SK-N-SH (cell line): Measurements from ENCODE around the gene SHISAL1. TPM values are rescaled to one million over a fixed set of nuclear protein-coding genes. Genes with fewer than 3 reads are reported as not detected.
A peak's percentile ranks its signal among the peaks of the same experiment; 100 is the strongest.

ENCODE experiments used
- CTCF ChIA-PET: fragments of 300-600, 350-600 bp; formaldehyde crosslinking; extraction: SDS; loops from one replicate; lab custom pipeline; 2021; lab: Yijun Ruan, JAX
- POLR2A ChIA-PET: fragments of 350-600 bp; sonication (Branson Sonifier 250); formaldehyde crosslinking; extraction: SDS; loops from one replicate; lab custom pipeline; 2020; ENCODE audit warnings: antibody characterized with exemption, inconsistent platforms; lab: Yijun Ruan, JAX
- DNase-seq: peaks from one replicate; pipeline ENCODE4 v3.0.0; 2012
- H2AFZ ChIP-seq: fragments of 200-600 bp; sonication (generic); 2 replicates; pipeline ENCODE4 v1.8.1; 2016; ENCODE audit warnings: antibody characterized with exemption, mild to moderate bottlenecking, low read depth
- H3F3A ChIP-seq: fragments of 200-600 bp; sonication (generic); replicated peaks from 2 replicates; pipeline ENCODE3; 2016; ENCODE audit warnings: antibody characterized with exemption, mild to moderate bottlenecking; ENCODE audit not compliant: insufficient read depth
- H3K27ac ChIP-seq, 2 experiments: fragments of 200-500 bp in 1 of 2; fragments of 200-600 bp in 1 of 2; sonication (Bioruptor generic) in 1 of 2; sonication (generic), shearing (Covaris generic) in 1 of 2; 2 replicates each; pipeline versions ENCODE4 v1.5.1 to v1.6.1; 2014 to 2016; ENCODE audit warnings: low read depth in 2 of 2, inconsistent platforms in 1 of 2, low read length in 1 of 2, mild to moderate bottlenecking in 1 of 2, mixed read lengths in 1 of 2
- H3K27me3 ChIP-seq: fragments of 200-600 bp; sonication (generic), shearing (Covaris generic); 2 replicates; pipeline ENCODE4 v1.6.1; 2016; ENCODE audit warnings: mixed run types; ENCODE audit not compliant: insufficient read depth
- H3K36me3 ChIP-seq, 2 experiments: fragments of 200-500 bp in 1 of 2; fragments of 200-600 bp in 1 of 2; sonication (Bioruptor generic) in 1 of 2; sonication (generic) in 1 of 2; replicated peaks in 1 of 2; 2 replicates each; pipeline versions ENCODE3 to v1.5.1; 2014 to 2016; ENCODE audit warnings: low read length in 1 of 2, mild to moderate bottlenecking in 1 of 2; ENCODE audit not compliant: insufficient read depth in 2 of 2, control insufficient read depth in 1 of 2
- H3K4me1 ChIP-seq, 2 experiments: fragments of 200-500 bp in 1 of 2; fragments of 200-600 bp in 1 of 2; sonication (Bioruptor generic) in 1 of 2; sonication (generic), shearing (Covaris generic) in 1 of 2; 2 replicates each; pipeline versions ENCODE4 v1.5.1 to v1.6.1; 2014 to 2016; ENCODE audit warnings: low read depth in 1 of 2, low read length in 1 of 2, mixed run types in 1 of 2; ENCODE audit not compliant: insufficient read depth in 2 of 2, control insufficient read depth in 1 of 2
- H3K4me2 ChIP-seq: fragments of 200-600 bp; sonication (generic), shearing (Covaris generic); 2 replicates; pipeline ENCODE4 v1.6.1; 2017; ENCODE audit warnings: mixed run types
- H3K4me3 ChIP-seq, 2 experiments: fragments of 200-500 bp in 1 of 2; fragments of 200-600 bp in 1 of 2; sonication (Bioruptor generic) in 1 of 2; sonication (generic), shearing (Covaris generic) in 1 of 2; 2 replicates each; pipeline versions ENCODE4 v1.5.1 to v1.8.1; 2014 to 2016; ENCODE audit warnings: low read depth in 2 of 2, inconsistent platforms in 1 of 2, low read length in 1 of 2, mild to moderate bottlenecking in 1 of 2, mixed read lengths in 1 of 2, moderate library complexity in 1 of 2
- H3K79me2 ChIP-seq: fragments of 200-600 bp; sonication (generic); 2 replicates; pipeline ENCODE4 v1.8.1; 2017; ENCODE audit warnings: mild to moderate bottlenecking; ENCODE audit not compliant: insufficient read depth
- H3K9ac ChIP-seq: fragments of 200-600 bp; sonication (generic); 2 replicates; pipeline ENCODE4 v1.6.1; 2017; ENCODE audit warnings: mixed run types
- H3K9me2 ChIP-seq: fragments of 200-600 bp; sonication (generic); 2 replicates; pipeline ENCODE4 v1.6.1; 2017; ENCODE audit warnings: mixed run types
- H3K9me3 ChIP-seq: fragments of 200-600 bp; sonication (generic); 2 replicates; pipeline ENCODE4 v1.6.1; 2017; ENCODE audit warnings: mixed run types, mild to moderate bottlenecking, moderate library complexity
- H4K20me1 ChIP-seq: fragments of 200-600 bp; sonication (generic); 2 replicates; pipeline ENCODE4 v1.6.1; 2017; ENCODE audit warnings: mild to moderate bottlenecking, mixed run types; ENCODE audit not compliant: insufficient read depth
- CHD2 ChIP-seq: fragments of 150-350 bp; IDR thresholded peaks from 2 replicates; pipeline ENCODE4 v1.6.1; 2018; ENCODE audit warnings: low read length; ENCODE audit not compliant: partially characterized antibody
- ELF1 ChIP-seq: IDR thresholded peaks from 2 replicates; pipeline ENCODE4 v1.4.0; 2012
- EZH2phosphoT487 ChIP-seq: fragments of 200-600 bp; sonication (generic); IDR thresholded peaks from 2 replicates; pipeline ENCODE4 v1.6.1; 2017; ENCODE audit warnings: low read depth, mixed run types, mild to moderate bottlenecking, antibody characterized with exemption, moderate library complexity, borderline replicate concordance
- FOSL2 ChIP-seq: IDR thresholded peaks from 2 replicates; pipeline ENCODE4 v1.4.0; 2012; ENCODE audit warnings: low read depth, mild to moderate bottlenecking, moderate library complexity, borderline replicate concordance
- FOXJ3 ChIP-seq: sonication (generic); formaldehyde crosslinking; IDR thresholded peaks from 2 replicates; pipeline ENCODE4 v1.5.1; 2020; ENCODE audit warnings: mild to moderate bottlenecking, missing genetic modification reagents
- FOXM1 ChIP-seq: IDR thresholded peaks from 2 replicates; pipeline ENCODE4 v1.4.0; 2012; ENCODE audit warnings: low read depth, mild to moderate bottlenecking
- GABPA ChIP-seq: IDR thresholded peaks from 2 replicates; pipeline ENCODE4 v1.4.0; 2012; ENCODE audit warnings: low read depth, mild to moderate bottlenecking
- JUND ChIP-seq: IDR thresholded peaks from 2 replicates; pipeline ENCODE4 v1.4.0; 2012
- NFIC ChIP-seq: IDR thresholded peaks from 2 replicates; pipeline ENCODE4 v1.4.0; 2012; ENCODE audit warnings: borderline replicate concordance
- NRF1 ChIP-seq: IDR thresholded peaks from 2 replicates; pipeline ENCODE4 v1.6.1; 2012; ENCODE audit warnings: low read depth, mild to moderate bottlenecking, low read length
- POLR2AphosphoS5 ChIP-seq: IDR thresholded peaks from 2 replicates; pipeline ENCODE4 v1.6.1; 2012; ENCODE audit warnings: low read depth, low read length
- RCOR1 ChIP-seq: fragments of 150-350 bp; IDR thresholded peaks from 2 replicates; pipeline ENCODE4 v1.6.1; 2017; ENCODE audit warnings: antibody characterized with exemption, low read length
- RFX5 ChIP-seq: IDR thresholded peaks from 2 replicates; pipeline ENCODE4 v1.6.1; 2012; ENCODE audit warnings: mild to moderate bottlenecking, improper control_type of control experiment, low read length
- RXRA ChIP-seq: IDR thresholded peaks from 2 replicates; pipeline ENCODE4 v1.4.0; 2012; ENCODE audit warnings: low read depth, mild to moderate bottlenecking, borderline replicate concordance
- SIN3A ChIP-seq: IDR thresholded peaks from 2 replicates; pipeline ENCODE4 v1.6.1; 2012; ENCODE audit warnings: low read depth, mild to moderate bottlenecking, low read length, moderate library complexity, borderline replicate concordance
- SMC3 ChIP-seq: IDR thresholded peaks from 2 replicates; pipeline ENCODE4 v1.6.1; 2012; ENCODE audit warnings: low read depth, low read length, improper control_type of control experiment
- TAF1 ChIP-seq: IDR thresholded peaks from 2 replicates; pipeline ENCODE4 v1.6.1; 2012; ENCODE audit warnings: low read depth, mild to moderate bottlenecking, low read length, moderate library complexity, borderline replicate concordance
- TCF12 ChIP-seq: IDR thresholded peaks from 2 replicates; pipeline ENCODE4 v1.4.0; 2012
- TEAD4 ChIP-seq: IDR thresholded peaks from 2 replicates; pipeline ENCODE4 v1.4.0; 2012; ENCODE audit warnings: mild to moderate bottlenecking, borderline replicate concordance; ENCODE audit not compliant: insufficient read depth
- WGBS: methylation state at CpG from one replicate; pipeline ENCODE4 v1.1.6; 2017; ENCODE audit warnings: low lambda C conversion rate; 5-methylcytosine and 5-hydroxymethylcytosine counted together
- polyA plus RNA-seq, 3 experiments: library from polyadenylated mRNA; depleted of rRNA; stranded (reverse); fragments of >200 nt; gene quantifications; 2 replicates each; pipeline ENCODE4 v1.2.3, GENCODE V29; 2012
- TF ChIP-seq, protein P1 (sequence below): IDR thresholded peaks from 2 replicates; pipeline ENCODE4 v1.4.0; 2012; ENCODE audit warnings: low read depth, borderline replicate concordance
- TF ChIP-seq, protein P2 (sequence below): fragments of 200-600 bp; sonication (generic); IDR thresholded peaks from 2 replicates; pipeline ENCODE4 v1.6.1; 2017; ENCODE audit warnings: antibody characterized with exemption, mild to moderate bottlenecking, moderate library complexity
- TF ChIP-seq, protein P3 (sequence below): IDR thresholded peaks from 2 replicates; pipeline ENCODE4 v1.4.0; 2012; ENCODE audit warnings: low read depth
- TF ChIP-seq, protein P4 (sequence below): IDR thresholded peaks from 2 replicates; pipeline ENCODE4 v1.6.1; 2012; ENCODE audit warnings: mild to moderate bottlenecking, low read depth, low read length, moderate library complexity

Gene SHISAL1
- polyA plus RNA-seq, 1 of the 3 experiments (the other 2 are of a cell fraction) = 0.10 TPM

DNA sequence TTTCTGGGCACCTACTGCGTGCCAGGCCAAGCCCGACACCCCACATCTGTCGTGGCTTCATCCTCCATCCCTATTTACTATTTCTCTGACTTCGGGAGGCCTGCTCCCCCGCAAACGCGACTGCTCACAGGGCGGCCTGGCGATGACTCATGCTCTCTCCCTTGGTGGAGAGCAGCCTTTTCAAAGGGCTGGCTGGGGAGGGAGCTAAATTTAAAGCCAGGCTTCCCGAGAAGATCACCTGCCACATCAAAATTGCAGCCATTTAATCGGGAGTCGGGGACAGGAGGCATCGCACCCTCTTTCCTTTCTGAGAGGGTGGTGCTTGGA is 24.9 kb upstream of the SHISAL1 start:
- ChIA-PET POLR2A (no interaction called here), CTCF (no interaction called here)
- Histone ChIP-seq H3K4me2 (peak overlapping the region; percentile 31; the same call in 1 of the 2 replicates), H2AFZ (no peak overlapping the region), H3K27me3 (peaks cover under 1% of the 10 kb centered on the region; the same call in 1 of the 2 replicates), H3K9me2 (no peaks in the 10 kb centered on the region), H3K4me3 (no peak overlapping the region), H3K79me2 (no peaks in the 10 kb centered on the region), H3K9me3 (no peaks in the 10 kb centered on the region), H4K20me1 (no peaks in the 10 kb centered on the region), H3K27ac (no peak overlapping the region), H3F3A (peaks cover 3% of the 10 kb centered on the region)
- 18% methylated on average over 12 of the region's 13 CpGs for WGBS
- TF ChIP-seq EZH2phosphoT487 (no peak), POLR2AphosphoS5 (no peak), FOXJ3 (CRISPR knock-in tag) (no peak), NRF1 (no peak), GABPA (no peak), RCOR1 (no peak), TEAD4 (no peak), FOSL2 (no peak; the same call in 1 of the 2 replicates), RXRA (no peak), FOXM1 (no peak), ELF1 (no peak)
- TF ChIP-seq, protein P1, sequence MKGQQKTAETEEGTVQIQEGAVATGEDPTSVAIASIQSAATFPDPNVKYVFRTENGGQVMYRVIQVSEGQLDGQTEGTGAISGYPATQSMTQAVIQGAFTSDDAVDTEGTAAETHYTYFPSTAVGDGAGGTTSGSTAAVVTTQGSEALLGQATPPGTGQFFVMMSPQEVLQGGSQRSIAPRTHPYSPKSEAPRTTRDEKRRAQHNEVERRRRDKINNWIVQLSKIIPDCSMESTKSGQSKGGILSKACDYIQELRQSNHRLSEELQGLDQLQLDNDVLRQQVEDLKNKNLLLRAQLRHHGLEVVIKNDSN = no peak
- TF ChIP-seq, protein P2, sequence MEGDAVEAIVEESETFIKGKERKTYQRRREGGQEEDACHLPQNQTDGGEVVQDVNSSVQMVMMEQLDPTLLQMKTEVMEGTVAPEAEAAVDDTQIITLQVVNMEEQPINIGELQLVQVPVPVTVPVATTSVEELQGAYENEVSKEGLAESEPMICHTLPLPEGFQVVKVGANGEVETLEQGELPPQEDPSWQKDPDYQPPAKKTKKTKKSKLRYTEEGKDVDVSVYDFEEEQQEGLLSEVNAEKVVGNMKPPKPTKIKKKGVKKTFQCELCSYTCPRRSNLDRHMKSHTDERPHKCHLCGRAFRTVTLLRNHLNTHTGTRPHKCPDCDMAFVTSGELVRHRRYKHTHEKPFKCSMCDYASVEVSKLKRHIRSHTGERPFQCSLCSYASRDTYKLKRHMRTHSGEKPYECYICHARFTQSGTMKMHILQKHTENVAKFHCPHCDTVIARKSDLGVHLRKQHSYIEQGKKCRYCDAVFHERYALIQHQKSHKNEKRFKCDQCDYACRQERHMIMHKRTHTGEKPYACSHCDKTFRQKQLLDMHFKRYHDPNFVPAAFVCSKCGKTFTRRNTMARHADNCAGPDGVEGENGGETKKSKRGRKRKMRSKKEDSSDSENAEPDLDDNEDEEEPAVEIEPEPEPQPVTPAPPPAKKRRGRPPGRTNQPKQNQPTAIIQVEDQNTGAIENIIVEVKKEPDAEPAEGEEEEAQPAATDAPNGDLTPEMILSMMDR = no peak
- TF ChIP-seq, protein P3, sequence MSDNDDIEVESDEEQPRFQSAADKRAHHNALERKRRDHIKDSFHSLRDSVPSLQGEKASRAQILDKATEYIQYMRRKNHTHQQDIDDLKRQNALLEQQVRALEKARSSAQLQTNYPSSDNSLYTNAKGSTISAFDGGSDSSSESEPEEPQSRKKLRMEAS = no peak
- TF ChIP-seq, all 33 proteins: peak for 0
- Histone ChIP-seq H3K36me3 (no peaks in the 10 kb centered on the region), H3K4me1 (peaks cover 0 to 23% of the 10 kb centered on the region in 2 experiments; a peak in 1 of 4 replicates), H3K9ac (no peak overlapping the region)
- no peak for DNase-seq

DNA sequence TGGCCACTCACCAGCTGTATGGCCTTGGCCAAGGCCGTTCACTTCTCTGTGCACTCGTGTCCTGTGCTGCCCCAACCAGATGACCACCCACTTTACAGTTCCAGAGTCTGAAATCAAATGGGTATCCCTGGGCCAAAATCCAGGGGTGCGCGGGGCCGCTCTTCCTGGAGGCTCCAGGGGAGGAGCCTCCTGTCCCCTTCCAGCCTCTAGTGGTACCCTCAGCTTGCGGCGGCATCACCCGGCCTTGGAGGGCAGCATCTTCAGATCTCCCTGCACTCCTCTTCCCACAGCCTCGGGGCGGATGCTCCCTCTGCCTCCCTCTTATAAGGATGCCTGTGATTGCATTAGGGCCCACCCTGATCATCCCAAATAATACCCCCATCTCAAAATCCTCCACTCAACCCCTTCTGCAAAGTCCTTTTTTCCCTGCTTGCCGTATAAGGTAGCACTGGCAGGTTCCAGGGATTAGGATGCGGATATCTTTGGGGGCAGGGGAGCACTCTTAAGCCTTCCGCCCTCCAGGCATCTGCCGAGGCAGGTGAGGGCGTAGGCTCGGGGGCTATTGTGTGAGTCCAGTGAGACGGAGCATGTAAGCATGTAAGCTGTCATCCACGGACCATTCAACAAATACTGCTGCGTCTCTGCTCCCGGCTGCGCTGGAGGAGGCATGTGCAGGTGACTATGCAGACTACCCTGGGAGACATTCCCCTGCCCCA is 24.4 kb upstream of the SHISAL1 start:
- no peaks in the 10 kb centered on the region for H3K79me2 ChIP-seq
- no peaks in the 10 kb centered on the region for H4K20me1 ChIP-seq
- H3F3A ChIP-seq = peaks cover 3% of the 10 kb centered on the region
- ChIA-PET POLR2A (no interaction called here), CTCF (no interaction called here)
- H3K4me2 ChIP-seq = peak overlapping the region; percentile 31; the same call in 1 of the 2 replicates
- H3K27me3 ChIP-seq = peaks cover 5% of the 10 kb centered on the region; the same call in 1 of the 2 replicates
- DNase-seq = no peak
- no peaks in the 10 kb centered on the region for H3K9me3 ChIP-seq
- H3K27ac ChIP-seq = no peak overlapping the region
- H3K9ac ChIP-seq = no peak overlapping the region
- H3K36me3 ChIP-seq = no peaks in the 10 kb centered on the region
- H2AFZ ChIP-seq = no peak overlapping the region
- 82% methylated on average over 15 of the region's 21 CpGs for WGBS
- no peaks in the 10 kb centered on the region for H3K9me2 ChIP-seq
- peaks cover 0 to 18% of the 10 kb centered on the region in 2 experiments; a peak in 1 of 4 replicates for H3K4me1 ChIP-seq
- no peak overlapping the region for H3K4me3 ChIP-seq
- TF ChIP-seq JUND (no peak), SMC3 (no peak), SIN3A (no peak), FOXM1 (no peak), TCF12 (no peak), FOSL2 (no peak), ELF1 (no peak), NFIC (no peak), CHD2 (no peak), RFX5 (no peak), TAF1 (no peak), GABPA (no peak)
- TF ChIP-seq, protein P3 = no peak
- TF ChIP-seq, protein P4, sequence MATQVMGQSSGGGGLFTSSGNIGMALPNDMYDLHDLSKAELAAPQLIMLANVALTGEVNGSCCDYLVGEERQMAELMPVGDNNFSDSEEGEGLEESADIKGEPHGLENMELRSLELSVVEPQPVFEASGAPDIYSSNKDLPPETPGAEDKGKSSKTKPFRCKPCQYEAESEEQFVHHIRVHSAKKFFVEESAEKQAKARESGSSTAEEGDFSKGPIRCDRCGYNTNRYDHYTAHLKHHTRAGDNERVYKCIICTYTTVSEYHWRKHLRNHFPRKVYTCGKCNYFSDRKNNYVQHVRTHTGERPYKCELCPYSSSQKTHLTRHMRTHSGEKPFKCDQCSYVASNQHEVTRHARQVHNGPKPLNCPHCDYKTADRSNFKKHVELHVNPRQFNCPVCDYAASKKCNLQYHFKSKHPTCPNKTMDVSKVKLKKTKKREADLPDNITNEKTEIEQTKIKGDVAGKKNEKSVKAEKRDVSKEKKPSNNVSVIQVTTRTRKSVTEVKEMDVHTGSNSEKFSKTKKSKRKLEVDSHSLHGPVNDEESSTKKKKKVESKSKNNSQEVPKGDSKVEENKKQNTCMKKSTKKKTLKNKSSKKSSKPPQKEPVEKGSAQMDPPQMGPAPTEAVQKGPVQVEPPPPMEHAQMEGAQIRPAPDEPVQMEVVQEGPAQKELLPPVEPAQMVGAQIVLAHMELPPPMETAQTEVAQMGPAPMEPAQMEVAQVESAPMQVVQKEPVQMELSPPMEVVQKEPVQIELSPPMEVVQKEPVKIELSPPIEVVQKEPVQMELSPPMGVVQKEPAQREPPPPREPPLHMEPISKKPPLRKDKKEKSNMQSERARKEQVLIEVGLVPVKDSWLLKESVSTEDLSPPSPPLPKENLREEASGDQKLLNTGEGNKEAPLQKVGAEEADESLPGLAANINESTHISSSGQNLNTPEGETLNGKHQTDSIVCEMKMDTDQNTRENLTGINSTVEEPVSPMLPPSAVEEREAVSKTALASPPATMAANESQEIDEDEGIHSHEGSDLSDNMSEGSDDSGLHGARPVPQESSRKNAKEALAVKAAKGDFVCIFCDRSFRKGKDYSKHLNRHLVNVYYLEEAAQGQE = no peak
